ENCODE data around the gene NR2F1-AS1. TPM values are rescaled to one million over a fixed set of nuclear protein-coding genes. Genes with fewer than 3 reads are reported as not detected.

NR2F1-AS1 gene
- total and polyA plus RNA-seq, 4 donors: 50.9 to 71.5 (median 66.6) TPM

GRCh38 chr5:93436083-93436482 is 144.9 kb downstream of the NR2F1-AS1 start:
- no peak for DNase-seq (ENCODE audit: low read depth in 4 of 6, low spot score in 6 of 6)
- Histone ChIP-seq H3K36me3 (ENCODE audit: control insufficient read depth, insufficient read depth, low read length) (no peaks in the 10 kb centered on the region), H3K27ac (ENCODE audit: low read depth, low read length) (no peak overlapping the region), H3K9me3 (ENCODE audit: control insufficient read depth, insufficient read depth, low read length) (no peaks in the 10 kb centered on the region), H3K4me3 (ENCODE audit: low read depth, low read length) (no peak overlapping the region), H3K27me3 (ENCODE audit: control insufficient read depth, insufficient read depth, low read length) (no peaks in the 10 kb centered on the region), H3K4me1 (ENCODE audit: control insufficient read depth, insufficient read depth, low read length) (no peaks in the 10 kb centered on the region)

GRCh38 chr5:93433422-93433821 is 147.6 kb downstream of the NR2F1-AS1 start:
- Histone ChIP-seq H3K27me3 (ENCODE audit: control insufficient read depth, insufficient read depth, low read length) (no peaks in the 10 kb centered on the region), H3K4me3 (ENCODE audit: low read depth, low read length) (no peak overlapping the region), H3K4me1 (ENCODE audit: control insufficient read depth, insufficient read depth, low read length) (no peaks in the 10 kb centered on the region), H3K9me3 (ENCODE audit: control insufficient read depth, insufficient read depth, low read length) (no peaks in the 10 kb centered on the region), H3K27ac (ENCODE audit: low read depth, low read length) (no peak overlapping the region), H3K36me3 (ENCODE audit: control insufficient read depth, insufficient read depth, low read length) (no peaks in the 10 kb centered on the region)
- 100% methylated on average over 1 of the region's 1 CpG for WGBS (ENCODE audit: insufficient coverage)
- no peak for DNase-seq (ENCODE audit: low read depth in 4 of 6, low spot score in 6 of 6)

- Histone ChIP-seq H3K36me3 (ENCODE audit: control insufficient read depth, insufficient read depth, low read length) (no peaks in the 10 kb centered on the region), H3K27ac (ENCODE audit: low read depth, low read length) (no peak overlapping the region), H3K4me3 (ENCODE audit: low read depth, low read length) (no peak overlapping the region), H3K9me3 (ENCODE audit: control insufficient read depth, insufficient read depth, low read length) (no peaks in the 10 kb centered on the region), H3K4me1 (ENCODE audit: control insufficient read depth, insufficient read depth, low read length) (no peaks in the 10 kb centered on the region), H3K27me3 (ENCODE audit: control insufficient read depth, insufficient read depth, low read length) (no peaks in the 10 kb centered on the region)
- WGBS (ENCODE audit: insufficient coverage): no CpG with 5 or more reads among the region's 1 CpG
- DNase-seq (ENCODE audit: low read depth in 4 of 6, low spot score in 6 of 6): peak in 1 of 6 donors; percentile 28
Observed at GRCh38 chr5:93431250-93431649, 149.8 kb downstream of the NR2F1-AS1 start.

GRCh38 chr5:93430673-93431199 is 150.3 kb downstream of the NR2F1-AS1 start:
- no peak overlapping the region for H3K4me3 ChIP-seq (ENCODE audit: low read depth, low read length)
- H3K36me3 ChIP-seq (ENCODE audit: control insufficient read depth, insufficient read depth, low read length): no peaks in the 10 kb centered on the region
- 60% methylated on average over 1 of the region's 2 CpGs for WGBS (ENCODE audit: insufficient coverage)
- no peaks in the 10 kb centered on the region for H3K4me1 ChIP-seq (ENCODE audit: control insufficient read depth, insufficient read depth, low read length)
- DNase-seq (ENCODE audit: low read depth in 4 of 6, low spot score in 6 of 6): no peak
- no peaks in the 10 kb centered on the region for H3K27me3 ChIP-seq (ENCODE audit: control insufficient read depth, insufficient read depth, low read length)
- no peaks in the 10 kb centered on the region for H3K9me3 ChIP-seq (ENCODE audit: control insufficient read depth, insufficient read depth, low read length)
- no peak overlapping the region for H3K27ac ChIP-seq (ENCODE audit: low read depth, low read length)

GRCh38 chr5:93430118-93430517 is 150.9 kb downstream of the NR2F1-AS1 start:
- Histone ChIP-seq H3K4me3 (ENCODE audit: low read depth, low read length) (no peak overlapping the region), H3K9me3 (ENCODE audit: control insufficient read depth, insufficient read depth, low read length) (no peaks in the 10 kb centered on the region), H3K36me3 (ENCODE audit: control insufficient read depth, insufficient read depth, low read length) (no peaks in the 10 kb centered on the region), H3K4me1 (ENCODE audit: control insufficient read depth, insufficient read depth, low read length) (no peaks in the 10 kb centered on the region), H3K27me3 (ENCODE audit: control insufficient read depth, insufficient read depth, low read length) (no peaks in the 10 kb centered on the region), H3K27ac (ENCODE audit: low read depth, low read length) (no peak overlapping the region)
- peak in 2 of 6 donors; percentile 60 to 74 for DNase-seq (ENCODE audit: low read depth in 4 of 6, low spot score in 6 of 6)
- WGBS (ENCODE audit: insufficient coverage): 60% methylated on average over 1 of the region's 8 CpGs

- Histone ChIP-seq H3K27ac (ENCODE audit: low read depth, low read length) (no peak overlapping the region), H3K4me3 (ENCODE audit: low read depth, low read length) (no peak overlapping the region), H3K4me1 (ENCODE audit: control insufficient read depth, insufficient read depth, low read length) (no peaks in the 10 kb centered on the region), H3K9me3 (ENCODE audit: control insufficient read depth, insufficient read depth, low read length) (no peaks in the 10 kb centered on the region), H3K27me3 (ENCODE audit: control insufficient read depth, insufficient read depth, low read length) (no peaks in the 10 kb centered on the region), H3K36me3 (ENCODE audit: control insufficient read depth, insufficient read depth, low read length) (no peaks in the 10 kb centered on the region)
- WGBS (ENCODE audit: insufficient coverage): no CpG with 5 or more reads among the region's 1 CpG
- no peak for DNase-seq (ENCODE audit: low read depth in 4 of 6, low spot score in 6 of 6)
Observed at GRCh38 chr5:93428868-93429267, 152.2 kb downstream of the NR2F1-AS1 start.

- no peaks in the 10 kb centered on the region for H3K9me3 ChIP-seq (ENCODE audit: control insufficient read depth, insufficient read depth, low read length)
- no peak overlapping the region for H3K4me3 ChIP-seq (ENCODE audit: low read depth, low read length)
- no peak overlapping the region for H3K27ac ChIP-seq (ENCODE audit: low read depth, low read length)
- WGBS (ENCODE audit: insufficient coverage): 43% methylated on average over 1 of the region's 1 CpG
- DNase-seq (ENCODE audit: low read depth in 4 of 6, low spot score in 6 of 6): no peak
- no peaks in the 10 kb centered on the region for H3K36me3 ChIP-seq (ENCODE audit: control insufficient read depth, insufficient read depth, low read length)
- no peaks in the 10 kb centered on the region for H3K27me3 ChIP-seq (ENCODE audit: control insufficient read depth, insufficient read depth, low read length)
- peaks cover 8% of the 10 kb centered on the region for H3K4me1 ChIP-seq (ENCODE audit: control insufficient read depth, insufficient read depth, low read length)
Observed at GRCh38 chr5:93427316-93427715, 153.7 kb downstream of the NR2F1-AS1 start.

- Histone ChIP-seq H3K27me3 (ENCODE audit: control insufficient read depth, insufficient read depth, low read length) (no peaks in the 10 kb centered on the region), H3K36me3 (ENCODE audit: control insufficient read depth, insufficient read depth, low read length) (no peaks in the 10 kb centered on the region), H3K4me3 (ENCODE audit: low read depth, low read length) (no peak overlapping the region), H3K9me3 (ENCODE audit: control insufficient read depth, insufficient read depth, low read length) (no peaks in the 10 kb centered on the region), H3K27ac (ENCODE audit: low read depth, low read length) (peak overlapping the region; percentile 21), H3K4me1 (ENCODE audit: control insufficient read depth, insufficient read depth, low read length) (peaks cover 16% of the 10 kb centered on the region)
- WGBS (ENCODE audit: insufficient coverage): 32% methylated on average over 5 of the region's 6 CpGs
- DNase-seq (ENCODE audit: low read depth in 4 of 6, low spot score in 6 of 6): peak in 2 of 6 donors; percentile 46 to 55
Observed at GRCh38 chr5:93425096-93425495, 155.9 kb downstream of the NR2F1-AS1 start.

- H3K4me3 ChIP-seq (ENCODE audit: low read depth, low read length): no peak overlapping the region
- 11% methylated on average over 1 of the region's 3 CpGs for WGBS (ENCODE audit: insufficient coverage)
- H3K27ac ChIP-seq (ENCODE audit: low read depth, low read length): peak overlapping the region; percentile 81
- H3K27me3 ChIP-seq (ENCODE audit: control insufficient read depth, insufficient read depth, low read length): no peaks in the 10 kb centered on the region
- H3K4me1 ChIP-seq (ENCODE audit: control insufficient read depth, insufficient read depth, low read length): peaks cover 21% of the 10 kb centered on the region
- peak in 2 of 6 donors; percentile 21 to 42 for DNase-seq (ENCODE audit: low read depth in 4 of 6, low spot score in 6 of 6)
- H3K9me3 ChIP-seq (ENCODE audit: control insufficient read depth, insufficient read depth, low read length): no peaks in the 10 kb centered on the region
- no peaks in the 10 kb centered on the region for H3K36me3 ChIP-seq (ENCODE audit: control insufficient read depth, insufficient read depth, low read length)
Observed at GRCh38 chr5:93423300-93423699, 157.7 kb downstream of the NR2F1-AS1 start.

GRCh38 chr5:93422652-93423280 is 158.3 kb downstream of the NR2F1-AS1 start:
- H3K27ac ChIP-seq (ENCODE audit: low read depth, low read length): peak overlapping the region; percentile 81
- H3K4me3 ChIP-seq (ENCODE audit: low read depth, low read length): no peak overlapping the region
- no peaks in the 10 kb centered on the region for H3K9me3 ChIP-seq (ENCODE audit: control insufficient read depth, insufficient read depth, low read length)

More at GRCh38 chr5:93422652-93423280, 158.3 kb downstream of the NR2F1-AS1 start:
- Histone ChIP-seq H3K27me3 (ENCODE audit: control insufficient read depth, insufficient read depth, low read length) (no peaks in the 10 kb centered on the region), H3K4me1 (ENCODE audit: control insufficient read depth, insufficient read depth, low read length) (peaks cover 21% of the 10 kb centered on the region), H3K36me3 (ENCODE audit: control insufficient read depth, insufficient read depth, low read length) (no peaks in the 10 kb centered on the region)
- WGBS (ENCODE audit: insufficient coverage): 6% methylated on average over 2 of the region's 5 CpGs
- DNase-seq (ENCODE audit: low read depth in 4 of 6, low spot score in 6 of 6): peak in 2 of 6 donors; percentile 66 to 73

All from spinal cord (tissue), 10 donors.